Left ventricle myocardium superior (tissue), 1 donor: ENCODE data around the gene DDX54. TPM values are rescaled to one million over a fixed set of nuclear protein-coding genes. Genes with fewer than 3 reads are reported as not detected.
A peak's percentile ranks its signal among the peaks of the same experiment; 100 is the strongest.
"Not testable (repeated sequence)": the region's sequence is repeated elsewhere in the genome, so short reads cannot be mapped to it uniquely, and the experiment has no call there.

Source experiments
- ATAC-seq: fragments of 200-7000 bp; cut with Tn5 transposase; one replicate; pipeline ENCODE4 v1.9.1; 2020; ENCODE audit warnings: mild to moderate bottlenecking, moderate library complexity
- DNase-seq: peaks from one replicate; pipeline ENCODE4 v3.0.0-alpha.2; 2020
- intact Hi-C: fragments of 100-400 bp; cut with micrococcal nuclease; formaldehyde crosslinking; loops from one replicate; pipeline ENCODE4 v1.11.0; 2022
- total RNA-seq: library from RNA; stranded (reverse); fragmentation: NEBNext Ultra II Directional; extraction: Animal tissue kit (Norgen Biotek cat#: 25700); gene quantifications from one replicate; pipeline ENCODE4 v1.2.1, GENCODE V29; 2021
- donor health status: DM: no; HTN: yes; CAD: no; lungs with severe emphysema.

Gene DDX54
- total RNA-seq, 1 donor from 2014 or later = 33.8 TPM

DNA sequence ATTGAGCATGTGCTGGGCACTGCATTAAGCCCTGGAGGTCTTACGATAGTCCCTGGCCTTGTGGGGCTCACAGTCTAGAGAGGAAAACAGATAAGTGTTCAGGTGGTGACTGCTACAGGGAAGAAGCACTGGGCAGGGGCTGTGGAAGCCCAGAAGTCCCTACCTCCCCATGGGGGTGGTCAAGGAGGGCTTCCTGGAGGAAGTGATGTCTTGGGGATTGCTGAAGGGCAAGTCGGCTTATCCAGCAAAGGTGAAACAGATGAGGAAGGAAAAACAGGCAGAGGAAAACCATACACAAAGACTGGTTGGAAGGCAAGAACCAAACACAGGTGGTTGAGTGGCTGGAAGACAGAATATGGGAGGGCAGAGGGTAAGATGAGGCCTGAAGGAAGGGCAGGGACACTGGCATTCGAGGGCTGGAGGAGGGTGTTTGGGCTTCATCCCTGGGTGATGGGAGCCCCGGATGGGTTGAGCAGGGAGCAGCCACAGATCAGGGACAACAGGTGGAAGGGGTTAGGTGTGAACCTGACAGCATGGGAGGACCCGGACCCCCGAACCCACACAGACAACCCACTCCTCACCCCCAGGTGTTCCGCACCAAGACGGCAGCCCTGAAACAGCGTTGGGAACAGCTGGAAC, 33.0 kb downstream of the DDX54 start:
- intact Hi-C loops = loop anchor here (10.0 kb wide), 1 partner anchor 108 kb away; no protein-coding TSS in a partner anchor
- ATAC-seq (no peak), DNase-seq (no peak)

DNA sequence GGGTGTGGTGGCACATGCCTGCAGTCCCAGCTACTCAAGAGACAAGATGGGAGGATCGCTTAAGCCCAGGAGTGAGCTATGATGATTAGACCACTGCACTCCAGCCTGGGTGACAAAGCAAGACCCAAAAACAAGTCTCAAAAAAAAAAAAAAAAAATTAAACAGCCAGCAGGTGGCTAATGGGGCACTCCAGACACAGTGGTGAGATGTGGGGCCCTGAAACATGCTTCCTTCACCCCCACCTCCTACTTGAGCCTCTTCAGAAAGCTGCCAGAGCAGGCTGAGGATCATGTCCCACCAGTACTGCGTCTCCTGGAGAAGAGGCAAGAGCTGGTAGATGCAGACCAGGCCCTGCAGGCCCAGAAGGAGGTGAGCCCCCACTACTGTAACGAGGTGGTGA, 33.6 kb downstream of the DDX54 start:
- ATAC-seq (no peak), DNase-seq (no peak)
- intact Hi-C loops = loop anchor here (10.0 kb wide), 1 partner anchor 107 kb away; no protein-coding TSS in a partner anchor

DNA sequence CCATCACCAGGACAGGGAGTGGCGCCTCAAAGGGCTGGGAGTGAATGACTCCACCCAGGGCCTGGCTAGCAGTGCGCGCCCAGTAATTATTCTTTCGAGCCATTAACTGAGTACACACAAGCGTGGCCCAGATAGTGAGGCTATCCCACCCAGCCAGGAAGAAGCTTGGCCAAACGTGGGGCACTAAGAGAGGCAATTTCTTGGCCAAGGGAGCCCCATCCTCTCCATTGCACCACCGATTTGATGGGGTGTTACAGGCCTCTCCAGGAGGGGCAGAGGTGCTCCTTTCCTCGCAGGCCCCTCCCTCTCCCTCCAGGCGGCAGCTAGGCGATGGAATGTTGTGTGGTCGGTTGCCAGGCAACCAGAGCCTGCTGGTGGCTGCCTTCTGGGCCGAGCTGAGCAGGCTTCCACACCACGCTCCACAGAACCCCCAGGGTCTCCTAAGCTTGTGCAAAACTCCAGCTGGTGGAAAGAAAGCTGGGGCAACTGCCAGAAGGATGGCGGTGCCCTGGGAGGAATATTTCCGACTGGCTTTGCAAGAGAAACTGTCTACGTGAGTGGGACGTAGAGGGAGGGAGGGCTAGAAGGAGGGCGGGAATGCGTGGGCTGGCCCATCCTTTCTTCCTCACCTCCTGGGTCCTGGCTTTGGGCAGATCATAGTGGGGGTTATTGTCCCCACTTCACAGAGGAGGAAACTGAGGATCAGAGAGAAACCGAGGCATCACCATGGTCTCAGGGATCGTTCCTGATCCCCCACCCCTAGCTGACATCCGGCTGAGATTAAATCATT, 35.7 kb downstream of the DDX54 start, which contains the start of gene CFAP73:
Gene CFAP73, plus strand, starts transcription at position 364 of the 790 bp plus-strand sequence. Its CDS starts 134 bp downstream, at position 498.
- DNase-seq (peak; percentile 81), ATAC-seq (peak; percentile 80)
- intact Hi-C loops = loop anchor here (10.0 kb wide), 1 partner anchor 105 kb away; no protein-coding TSS in a partner anchor

DNA sequence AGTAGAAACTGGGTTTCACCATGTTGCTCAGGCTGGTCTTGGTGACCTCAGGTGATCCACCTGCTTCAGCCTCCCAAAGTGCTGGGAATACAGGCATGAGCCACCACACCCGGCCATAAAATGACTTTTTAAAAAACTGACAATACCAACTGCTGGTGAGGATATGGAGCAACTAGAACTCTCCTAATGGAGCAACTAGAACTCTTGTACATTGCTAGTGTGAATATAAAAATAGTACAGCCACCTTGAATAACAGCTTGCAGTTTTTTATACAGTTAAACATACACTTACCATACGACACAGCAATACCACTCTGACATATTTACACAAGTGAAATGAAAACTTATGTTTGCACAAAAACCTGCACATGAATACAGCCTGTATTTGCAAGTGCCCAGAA, 38.3 kb downstream of the DDX54 start:
- ATAC-seq = no peak
- no peak for DNase-seq
- intact Hi-C loops = no loop called here

DNA sequence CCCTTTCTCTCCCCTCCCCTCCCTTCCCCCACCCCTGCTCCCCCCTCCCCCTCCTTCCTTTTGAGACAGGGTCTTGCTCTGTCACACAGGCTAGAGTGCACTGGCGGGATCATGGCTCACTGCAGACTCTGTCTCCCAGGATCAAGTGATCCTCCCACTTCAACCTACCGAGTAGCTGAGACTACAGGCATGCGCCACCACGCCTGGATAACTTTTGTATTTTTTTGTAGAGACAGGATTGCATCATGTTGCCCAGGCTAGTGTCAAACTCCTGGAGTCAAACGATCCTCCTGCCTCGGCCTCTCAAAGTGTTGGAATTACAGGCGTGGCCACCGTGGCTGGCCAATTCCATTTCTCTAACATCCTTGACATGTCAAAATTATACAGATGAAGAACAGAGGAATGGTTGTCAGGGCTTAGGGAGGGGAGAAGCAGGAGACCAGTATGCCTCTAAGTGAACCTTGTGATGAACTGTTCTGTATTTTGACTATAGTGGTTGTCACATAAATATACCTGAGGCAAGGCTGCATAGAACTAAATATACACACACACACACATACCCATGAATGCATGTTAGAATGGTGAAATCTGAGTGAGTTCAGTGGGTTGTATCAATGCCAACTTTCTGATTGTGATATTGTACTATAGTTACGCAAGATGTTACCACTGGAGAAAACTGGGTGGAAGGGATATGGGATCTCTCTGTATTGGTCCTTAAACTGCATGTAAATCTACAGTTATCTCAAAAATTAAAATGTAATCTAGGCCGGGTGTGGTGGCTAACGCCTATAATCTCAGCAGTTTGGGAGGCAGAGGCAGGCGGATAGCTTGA, 39.3 kb downstream of the DDX54 start:
- DNase-seq (no peak), ATAC-seq (no peak)
- intact Hi-C loops = no loop called here

DNA sequence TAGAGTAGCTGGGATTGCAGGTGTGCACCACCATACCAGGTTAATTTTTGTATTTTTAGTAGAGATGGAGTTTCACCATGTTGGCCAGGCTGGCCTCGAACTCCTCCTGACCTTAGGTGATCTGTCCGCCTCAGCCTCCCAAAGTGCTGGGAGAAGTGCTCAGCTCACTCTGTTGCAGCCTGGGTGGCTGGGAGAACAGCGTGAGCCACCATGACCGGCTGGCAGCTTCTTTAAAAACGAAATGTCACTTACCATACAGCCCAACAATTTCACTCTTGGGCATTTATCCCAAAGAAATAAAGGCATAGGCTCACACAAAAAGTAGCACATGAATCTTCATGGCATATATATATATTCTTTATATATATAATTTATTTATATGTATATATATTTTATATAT, 40.5 kb downstream of the DDX54 start:
- intact Hi-C loops = no loop called here
- no peak for DNase-seq

DNA sequence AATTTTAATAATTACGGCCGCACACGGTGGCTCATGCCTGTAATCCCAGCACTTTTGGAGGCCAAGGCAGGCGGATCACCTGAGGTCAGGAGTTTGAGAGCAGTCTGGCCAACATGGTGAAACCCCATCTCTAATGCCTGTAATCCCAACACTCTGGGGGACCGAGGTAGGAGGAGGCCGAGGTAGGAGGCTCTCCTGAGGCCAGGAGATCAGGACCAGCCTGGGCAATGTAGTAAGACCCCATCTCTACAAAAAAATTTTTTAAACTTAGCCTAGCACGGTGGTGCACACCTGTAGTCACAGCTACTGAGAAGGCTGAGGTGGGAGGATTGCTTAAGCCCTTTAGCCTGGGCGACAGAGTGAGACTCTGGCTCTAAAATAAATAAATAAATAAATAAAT, 41.3 kb downstream of the DDX54 start:
- intact Hi-C loops = no loop called here
- ATAC-seq = no peak
- DNase-seq = no peak

More for the DNA sequence above, 40.5 kb downstream of the DDX54 start:
- no peak for ATAC-seq

DNA sequence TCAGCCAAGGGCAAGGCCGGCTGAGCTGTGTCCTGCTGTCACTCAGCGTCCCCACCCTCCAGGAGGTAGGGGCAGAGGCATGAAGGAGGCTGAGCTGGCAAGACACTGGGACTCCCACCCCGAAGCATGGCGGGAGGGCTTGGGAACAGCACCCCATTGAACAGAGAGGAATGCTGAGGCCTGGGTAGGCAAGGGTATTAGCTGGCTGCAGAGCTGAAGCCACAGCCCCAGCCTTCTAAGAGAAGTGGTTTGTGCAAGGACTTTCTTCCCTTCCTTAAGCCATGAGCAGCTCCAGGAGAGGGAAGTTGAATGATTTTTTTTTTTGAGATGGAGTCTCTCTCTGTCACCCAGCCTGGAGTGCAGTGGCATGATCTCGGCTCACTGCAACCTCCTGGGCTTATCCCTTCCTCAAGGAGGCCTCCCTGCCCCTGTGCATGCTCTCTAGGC, 42.4 kb downstream of the DDX54 start:
- DNase-seq (no peak), ATAC-seq (peak; percentile 58)
- intact Hi-C loops = no loop called here

DNA sequence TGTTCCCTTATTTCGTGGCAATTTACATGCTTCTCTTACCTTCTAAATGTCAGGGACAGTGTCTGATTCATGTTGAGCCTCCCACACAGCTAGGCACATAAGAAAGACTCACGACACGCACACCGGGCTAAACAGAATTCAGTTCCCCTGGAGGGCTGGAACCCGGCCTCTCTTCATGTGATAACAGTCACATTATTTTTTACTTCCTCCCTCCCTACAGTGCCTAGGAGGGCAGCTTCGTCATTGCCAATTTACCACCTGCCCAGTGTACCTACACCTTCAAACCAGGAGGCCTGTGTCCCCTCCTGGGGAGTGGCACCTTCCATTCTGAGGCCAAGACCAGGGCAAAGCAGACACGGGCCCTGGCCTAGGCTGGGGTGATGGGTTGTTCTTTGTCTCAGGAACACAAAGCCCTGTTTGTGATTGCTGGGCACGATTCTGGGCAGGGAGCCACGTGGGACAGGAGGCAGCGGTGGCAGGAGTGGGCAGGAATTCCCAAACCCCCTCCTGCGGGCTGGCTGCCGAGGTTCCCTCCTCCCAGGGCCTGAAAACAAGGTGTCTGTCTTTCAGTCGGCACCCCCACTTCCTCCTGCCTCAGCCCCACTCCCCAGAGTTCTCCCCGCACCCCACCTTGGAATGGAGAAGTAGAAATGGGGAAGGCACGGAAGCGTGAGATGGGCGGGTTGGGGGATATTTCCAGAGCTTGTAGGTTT, 42.9 kb downstream of the DDX54 start:
- intact Hi-C loops = no loop called here
- ATAC-seq (peak; percentile 83), DNase-seq (peak; percentile 60)

DNA sequence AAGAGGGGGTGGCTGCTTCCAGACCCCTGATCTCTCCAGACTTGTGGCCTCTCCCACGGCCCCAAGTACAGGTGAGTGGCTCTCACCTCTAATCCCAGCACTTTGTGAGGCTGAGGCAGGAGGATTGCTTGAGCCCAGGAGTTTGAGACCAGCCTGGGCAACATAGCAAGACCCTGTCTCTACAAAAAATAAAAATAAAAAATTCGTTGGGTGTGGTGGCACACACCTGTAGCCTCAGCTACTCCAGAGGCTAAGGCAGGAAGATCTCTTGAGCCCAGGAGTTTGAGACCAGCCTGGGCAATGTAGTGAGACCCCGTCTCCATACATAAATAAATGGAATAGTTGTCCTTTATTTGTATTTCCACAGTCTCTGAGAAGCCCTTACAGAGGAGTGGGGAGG, 43.6 kb downstream of the DDX54 start:
- intact Hi-C loops, DNase-seq, ATAC-seq: not testable (repeated sequence)

DNA sequence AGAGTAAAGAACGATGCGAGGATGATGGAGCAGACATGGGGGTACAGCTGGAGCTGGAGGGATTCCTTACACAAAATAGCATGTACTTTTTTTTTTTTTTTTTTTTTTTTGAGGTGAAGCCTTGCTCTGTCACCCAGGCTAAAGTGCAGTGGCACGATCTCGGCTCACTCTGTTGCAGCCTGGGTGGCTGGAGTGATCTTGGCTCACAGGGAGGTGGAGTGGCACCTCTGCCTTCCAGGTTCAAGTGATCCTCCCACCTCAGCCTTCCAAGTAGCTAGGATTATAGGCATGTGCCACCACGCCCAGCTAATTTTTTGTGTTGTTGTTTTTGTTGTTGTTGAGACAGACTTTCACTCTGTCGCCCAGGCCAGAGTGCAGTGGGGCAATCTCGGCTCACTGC, 44.6 kb downstream of the DDX54 start:
- no peak for ATAC-seq
- intact Hi-C loops = no loop called here
- no peak for DNase-seq

DNA sequence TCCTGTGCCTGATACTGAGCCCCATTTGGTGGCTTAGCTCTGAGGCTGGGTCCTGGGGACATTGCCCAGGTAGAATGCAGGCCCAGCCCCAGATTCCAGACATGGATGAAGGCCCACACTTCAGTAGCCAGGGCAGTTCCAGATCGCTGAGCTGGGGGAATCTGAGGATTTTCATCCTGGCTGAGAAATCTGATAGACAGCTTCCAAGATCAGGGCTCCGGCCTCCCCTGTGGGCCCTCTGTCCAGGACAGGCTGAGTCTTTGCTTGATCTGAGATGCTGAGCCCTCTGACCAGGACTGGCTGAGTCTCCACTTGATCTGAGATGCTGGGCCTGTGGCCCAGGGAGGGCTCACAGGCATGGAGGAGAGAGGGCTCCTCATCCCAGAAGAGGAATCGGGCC, 46.5 kb downstream of the DDX54 start:
- intact Hi-C loops = no loop called here
- DNase-seq = no peak
- no peak for ATAC-seq

DNA sequence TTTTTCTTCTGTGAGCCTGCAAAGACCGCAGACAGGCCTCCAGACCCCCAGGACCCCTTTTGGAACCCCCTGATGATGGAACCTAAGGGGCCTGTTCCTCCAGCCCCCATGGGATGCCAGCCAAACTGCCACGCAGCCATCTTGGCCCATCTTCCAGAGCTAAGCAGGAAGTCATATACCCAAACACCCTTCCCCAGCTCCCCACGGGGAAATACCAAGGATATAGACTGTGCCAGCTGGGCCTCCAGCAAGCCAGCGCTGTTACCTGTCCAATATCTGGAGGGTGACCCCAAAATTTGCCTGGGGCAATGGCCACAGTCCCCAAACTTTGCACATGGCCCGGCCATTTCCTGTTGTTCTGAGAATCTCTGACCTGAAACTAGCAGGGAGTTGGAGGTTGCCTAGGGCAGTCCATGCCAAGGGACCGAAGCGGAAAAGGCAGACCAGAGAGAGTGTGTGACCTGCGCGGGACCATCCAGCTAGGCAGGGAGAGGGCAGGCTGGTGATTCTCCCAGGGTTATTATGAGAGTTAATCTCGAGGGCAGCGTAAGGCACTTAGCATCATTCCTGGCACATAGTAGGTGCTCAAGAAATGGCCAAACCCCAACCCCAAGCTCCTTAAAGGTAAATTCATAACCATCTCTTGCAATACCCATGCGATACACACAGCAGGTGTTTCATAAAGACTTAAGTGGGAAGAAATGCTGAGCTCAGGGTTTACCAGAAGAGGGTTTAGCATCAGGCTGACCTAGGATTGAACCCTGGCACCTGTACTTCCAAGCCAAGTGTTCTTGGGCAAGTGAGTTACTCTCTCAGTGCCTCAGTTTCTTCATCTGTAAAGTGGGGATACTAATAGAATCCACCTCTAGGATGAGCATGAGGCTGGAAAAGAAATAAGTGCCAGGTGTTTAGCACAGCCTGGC, 47.2 kb downstream of the DDX54 start:
- ATAC-seq = no peak
- no peak for DNase-seq
- intact Hi-C loops = no loop called here

DNA sequence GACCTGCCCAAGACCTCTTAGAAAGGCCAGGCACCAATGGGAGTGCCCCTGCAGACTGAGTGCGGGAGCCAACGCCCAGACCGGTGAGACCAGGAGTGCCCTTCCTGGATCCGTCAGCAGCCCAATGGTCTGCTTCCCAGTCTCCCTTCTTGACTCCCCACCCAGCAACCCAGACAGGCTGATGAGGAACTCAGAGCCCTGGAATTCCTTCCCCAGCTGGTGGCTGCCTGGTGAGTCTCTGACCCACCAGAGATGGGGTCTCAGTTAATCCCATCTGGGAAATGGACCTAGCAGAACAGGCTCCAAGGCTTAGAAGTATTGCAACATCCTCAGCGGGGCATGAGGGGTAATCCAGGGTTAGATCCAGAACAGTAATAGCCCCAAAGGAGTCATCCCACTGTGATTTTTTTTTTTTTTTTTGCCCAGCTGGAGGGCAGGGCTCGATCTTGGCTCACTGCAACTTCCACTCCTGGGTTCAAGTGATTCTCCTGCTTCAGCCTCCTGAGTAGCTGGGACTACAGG, 48.2 kb downstream of the DDX54 start:
- intact Hi-C loops = no loop called here
- ATAC-seq (no peak), DNase-seq (no peak)

DNA sequence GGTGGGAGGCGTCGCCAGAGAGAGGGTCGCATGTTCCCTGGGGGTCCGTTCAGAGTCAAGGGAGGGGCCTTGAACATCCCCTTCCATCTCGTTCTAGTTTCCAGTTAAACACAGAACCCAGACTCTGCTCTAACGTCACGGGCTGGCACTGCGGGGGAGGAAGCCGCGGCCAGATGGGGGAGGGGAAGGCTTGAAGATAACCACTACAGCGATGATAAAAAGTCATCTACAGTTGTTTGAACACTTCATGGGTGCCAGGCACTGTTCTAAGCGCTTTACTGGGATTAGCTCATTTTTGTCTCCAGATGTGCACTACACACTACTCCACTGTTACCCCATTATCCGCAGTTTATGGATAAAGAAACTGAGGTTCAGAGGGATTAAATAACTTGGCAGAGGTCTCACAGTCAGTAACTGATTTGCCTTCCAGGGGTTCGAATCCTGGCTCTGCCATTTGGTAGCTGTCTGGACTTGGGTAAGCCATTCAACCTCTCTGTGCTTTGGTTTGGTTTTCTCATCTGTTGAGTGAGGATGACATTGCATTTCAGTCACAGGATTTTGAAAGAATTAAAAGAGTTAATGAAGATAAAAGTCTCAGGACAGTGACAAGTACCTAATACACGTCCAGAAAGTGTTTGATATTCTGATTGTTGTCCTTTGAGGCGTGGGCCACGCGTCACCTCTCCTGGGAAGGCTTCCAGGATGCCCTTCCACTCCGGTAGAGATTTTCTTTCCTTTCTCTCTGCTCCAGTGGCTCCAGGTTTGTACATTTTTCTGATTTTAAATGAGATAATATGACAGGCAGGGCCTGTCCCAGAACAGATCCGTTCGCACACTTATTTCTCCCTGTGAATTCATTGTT, 48.9 kb downstream of the DDX54 start:
- ATAC-seq = no peak

DNA sequence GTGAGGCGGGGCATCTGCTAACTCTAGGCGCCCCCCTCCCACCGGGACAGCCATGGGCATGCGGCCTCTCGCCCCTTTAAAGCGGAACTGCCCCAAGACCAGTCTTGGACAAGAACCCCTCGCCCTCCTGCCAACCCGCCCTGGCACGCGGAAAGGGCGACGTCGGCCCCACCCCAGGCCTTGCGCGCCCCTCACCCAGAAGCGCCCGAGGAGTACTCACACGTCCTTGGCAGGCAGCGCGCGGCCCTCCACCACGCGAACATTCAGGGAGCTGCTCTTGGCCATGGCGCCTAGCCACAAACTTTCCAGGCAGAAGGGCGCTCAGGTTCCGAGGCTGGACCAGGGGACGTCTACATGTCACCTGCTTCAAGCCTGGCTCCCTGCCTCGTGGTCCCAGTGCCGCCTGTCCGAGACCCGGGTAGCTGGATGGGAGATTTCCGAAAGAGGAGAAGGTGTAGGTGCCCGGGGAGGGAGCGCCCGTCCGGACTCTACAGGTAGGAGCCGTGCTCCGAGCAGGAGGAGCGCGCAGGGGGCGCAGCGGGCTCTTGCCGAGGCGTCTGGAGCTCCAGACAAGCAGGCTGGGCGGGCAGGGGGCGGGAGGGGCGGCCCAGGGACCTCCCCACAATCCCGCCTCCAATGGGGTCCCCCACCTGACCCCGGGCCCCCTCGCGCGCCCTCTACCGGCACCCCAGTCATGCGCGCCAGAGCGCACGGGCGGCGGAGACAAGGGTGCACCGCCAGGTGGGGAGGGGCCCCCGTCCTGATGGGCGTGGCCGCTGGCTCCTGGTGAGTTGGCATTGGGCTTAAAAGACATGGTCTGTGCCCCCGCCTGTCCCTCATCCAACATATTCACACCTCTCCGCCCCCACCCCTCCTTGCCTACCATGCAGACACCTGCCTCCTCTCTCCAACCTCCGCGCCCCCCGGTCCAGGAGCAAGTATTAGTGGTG, 49.8 kb downstream of the DDX54 start, which contains the start of gene RASAL1:
Gene RASAL1, minus strand, starts transcription at position 584 of the 950 bp plus-strand sequence. Its CDS starts 299 bp downstream, at position 285.
- intact Hi-C loops = no loop called here
- ATAC-seq = no peak
- no peak for DNase-seq

More for the DNA sequence above, 48.9 kb downstream of the DDX54 start:
- intact Hi-C loops = no loop called here
- DNase-seq = no peak
